Left hindlimb (tissue), 1 donor: ENCODE measurements around the gene LYSMD2.

Source experiments
- DNase-seq: peaks from one replicate; pipeline ENCODE4 v3.0.0-alpha.2; 2018

LYSMD2 gene

DNA sequence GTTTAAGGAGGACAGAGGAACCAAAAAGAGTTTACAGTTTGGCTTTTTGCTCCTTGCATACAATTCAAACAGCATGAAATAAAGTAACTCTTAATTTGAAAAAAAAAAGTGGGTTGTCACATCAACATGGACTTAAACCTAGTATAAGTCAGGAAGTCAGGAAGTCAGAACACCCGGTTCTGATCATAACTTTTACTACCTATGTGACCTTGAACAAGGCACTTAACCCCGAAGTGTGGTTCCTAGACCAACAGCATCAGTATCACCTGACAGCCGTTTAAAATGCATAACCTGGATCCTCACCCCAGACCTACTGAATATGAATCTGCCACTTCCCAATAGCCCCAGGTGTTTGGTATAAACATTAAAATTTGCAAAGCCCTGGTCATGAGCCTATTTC lies 18.7 kb downstream of the LYSMD2 start:
- DNase-seq: no peak

DNA sequence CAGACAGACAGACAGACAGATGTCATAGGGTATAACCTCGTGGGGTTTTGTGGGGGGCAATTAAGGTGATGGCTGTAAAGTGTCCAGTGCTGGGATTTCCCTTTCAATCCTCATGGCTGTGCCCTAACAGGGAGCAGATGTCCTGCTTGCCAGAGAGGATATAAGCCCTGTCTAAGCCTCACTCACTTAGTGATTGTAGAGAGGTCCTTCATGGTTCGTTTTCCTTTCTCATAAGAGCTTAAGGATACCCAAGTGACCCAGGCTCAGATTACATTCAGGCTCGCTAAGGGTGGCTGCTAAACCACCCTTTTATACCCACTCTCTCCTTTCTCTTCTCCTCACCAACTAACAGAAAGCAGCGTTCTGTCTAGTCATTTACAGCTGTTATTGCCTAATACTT lies 19.2 kb downstream of the LYSMD2 start:
- no peak for DNase-seq

DNA sequence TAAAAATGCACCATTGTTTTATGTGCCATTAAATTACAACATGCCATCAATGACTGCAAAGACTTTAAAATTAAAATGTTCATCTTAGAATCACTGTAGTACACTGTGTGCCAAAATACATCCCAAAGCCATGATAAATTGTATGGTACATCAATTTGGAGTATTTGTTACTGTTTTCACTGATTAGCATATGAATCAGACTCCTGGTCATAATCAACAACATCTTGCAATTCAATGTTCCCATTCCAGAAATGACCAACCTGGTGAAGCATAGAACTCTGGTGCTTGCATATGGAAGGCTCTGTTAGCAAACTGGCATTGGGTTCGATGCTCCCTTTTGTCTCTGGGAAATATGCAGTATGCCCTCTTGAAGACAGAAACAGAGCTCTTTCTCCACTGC lies 22.5 kb downstream of the LYSMD2 start:
- no peak for DNase-seq

GRCh38 chr15:51714162-51714561 lies 23.3 kb downstream of the LYSMD2 start:
- no peak for DNase-seq

DNA sequence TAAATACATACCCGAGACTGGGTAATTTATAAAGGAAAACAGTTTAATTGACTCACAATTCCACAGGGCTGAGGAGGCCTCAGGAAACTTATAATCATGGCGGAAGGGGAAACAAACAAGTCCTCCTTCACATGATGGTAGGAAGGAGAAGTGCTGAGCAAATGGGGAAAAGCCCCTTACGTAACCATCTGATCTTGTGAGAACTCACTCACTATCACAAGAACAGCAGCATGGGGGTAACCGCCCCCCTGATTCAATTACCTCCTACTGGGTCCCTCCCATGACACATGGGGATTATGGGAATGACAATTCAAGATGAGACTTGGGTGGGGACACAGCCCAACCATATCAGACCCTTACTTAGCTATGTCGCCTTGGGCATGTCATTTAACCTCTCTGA lies 28.4 kb downstream of the LYSMD2 start:
- no peak for DNase-seq

GRCh38 chr15:51708013-51708412 lies 29.4 kb downstream of the LYSMD2 start:
- DNase-seq: peak; percentile 46

DNA sequence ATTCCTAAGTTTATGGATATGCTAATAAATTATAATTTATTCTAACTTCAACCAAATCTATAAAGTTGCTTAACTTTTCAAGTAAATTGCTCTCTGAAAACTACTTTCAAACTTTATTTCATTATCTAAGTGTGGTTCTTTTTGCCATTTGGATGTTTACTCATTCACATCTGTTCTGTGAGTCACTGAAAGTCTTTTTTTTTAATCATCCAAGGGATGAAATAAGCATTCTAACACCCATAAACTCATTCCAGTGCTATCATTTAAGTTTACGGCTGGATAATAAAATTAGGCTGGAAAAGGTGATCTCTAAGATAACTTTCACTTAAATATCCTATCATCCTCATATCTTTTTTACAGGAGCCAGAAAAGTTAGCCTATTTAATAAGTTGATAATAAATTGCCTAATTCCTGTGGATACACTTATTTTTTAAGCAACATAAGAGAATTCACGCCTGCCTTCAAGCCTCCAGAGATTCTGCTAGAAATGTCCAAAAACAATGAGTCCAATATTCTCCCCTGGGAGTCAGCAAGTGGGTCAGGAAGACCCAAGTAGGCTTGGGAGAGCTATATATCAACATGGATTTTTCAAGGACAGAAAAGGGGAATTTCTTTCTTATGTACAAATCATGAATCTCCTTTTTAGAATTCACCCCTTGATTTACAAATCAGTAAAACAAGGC lies 30.4 kb downstream of the LYSMD2 start:
- no peak for DNase-seq

DNA sequence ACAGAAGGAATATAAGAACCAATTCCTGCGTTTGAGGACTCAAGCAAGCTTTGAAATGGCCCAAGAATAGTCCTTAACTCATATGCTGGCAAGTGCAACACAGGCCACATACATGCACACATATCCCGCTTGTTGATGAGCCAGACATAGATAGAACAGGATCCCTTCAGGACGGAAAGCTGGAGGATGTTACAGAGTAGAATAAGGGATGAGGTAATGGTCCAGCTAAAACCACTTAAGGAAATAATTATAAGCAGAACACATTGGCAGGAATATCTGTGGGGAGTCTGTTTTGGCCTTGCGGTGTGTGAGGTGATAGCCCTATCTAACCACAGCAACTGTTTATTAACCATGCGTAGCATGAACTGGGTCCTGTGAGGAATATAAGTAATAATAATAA lies 31.2 kb downstream of the LYSMD2 start:
- peak; percentile 43 for DNase-seq

DNA sequence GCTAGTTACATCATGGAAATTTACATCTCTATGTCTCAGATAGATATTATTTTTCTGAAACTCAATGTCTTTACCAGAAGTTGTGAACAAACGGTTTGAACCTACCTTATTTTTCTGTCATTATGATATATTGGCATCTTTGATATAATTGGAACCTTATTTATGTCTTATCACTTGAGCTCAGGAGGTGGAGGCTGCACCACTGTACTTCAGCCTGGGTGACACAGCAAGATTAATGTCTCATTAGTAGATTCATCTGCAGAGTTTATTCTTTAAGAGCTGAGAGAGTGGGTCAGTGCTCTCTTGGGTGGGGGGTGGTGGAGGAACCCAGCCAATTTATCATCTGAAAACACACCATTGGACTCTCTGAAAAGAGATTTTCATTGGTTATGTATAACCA lies 34.7 kb downstream of the LYSMD2 start:
- no peak for DNase-seq

- DNase-seq: no peak
These were observed 38.1 kb downstream of the LYSMD2 start for GRCh38 chr15:51699373-51699772.

- DNase-seq: no peak
These were observed 40.3 kb downstream of the LYSMD2 start for GRCh38 chr15:51697163-51697562.

DNA sequence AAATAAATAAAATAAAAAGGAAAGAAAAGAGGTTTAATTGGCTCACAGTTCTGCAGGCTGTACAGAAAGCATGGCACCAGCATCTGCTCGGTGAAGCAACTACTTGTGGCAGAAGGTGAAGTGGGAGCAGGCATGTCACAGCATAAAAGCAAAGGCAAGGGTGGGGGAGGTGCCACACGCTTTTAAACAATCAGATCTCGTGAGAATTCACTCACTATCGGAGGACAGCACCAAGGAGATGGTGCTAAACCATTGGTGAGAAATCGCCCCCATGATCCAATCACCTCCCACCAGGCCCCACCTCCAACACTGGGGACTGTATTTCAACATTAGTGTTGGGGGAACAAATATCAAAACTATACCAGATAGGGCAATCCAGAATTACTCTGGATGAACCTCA lies 40.9 kb downstream of the LYSMD2 start:
- no peak for DNase-seq

DNA sequence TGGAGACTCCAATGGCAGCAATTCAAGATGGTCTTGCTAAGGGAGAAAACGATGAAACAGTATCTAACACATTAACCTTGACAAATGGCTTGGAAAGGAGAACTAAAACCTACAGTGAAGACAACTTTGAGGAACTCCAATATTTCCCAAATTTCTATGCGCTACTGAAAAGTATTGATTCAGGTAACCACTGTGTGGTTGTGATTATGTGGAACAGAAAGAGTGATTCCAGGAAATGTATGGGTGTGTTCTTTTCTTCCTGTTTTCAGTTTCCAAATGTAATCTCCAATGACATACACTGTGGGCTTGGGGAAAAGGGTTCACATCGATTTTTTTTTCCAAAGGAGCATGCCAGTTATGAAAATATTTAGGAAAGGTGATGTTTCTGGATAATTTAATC lies 45.3 kb downstream of the LYSMD2 start:
- no peak for DNase-seq

GRCh38 chr15:51688863-51689262 lies 48.6 kb downstream of the LYSMD2 start:
- DNase-seq: no peak

DNA sequence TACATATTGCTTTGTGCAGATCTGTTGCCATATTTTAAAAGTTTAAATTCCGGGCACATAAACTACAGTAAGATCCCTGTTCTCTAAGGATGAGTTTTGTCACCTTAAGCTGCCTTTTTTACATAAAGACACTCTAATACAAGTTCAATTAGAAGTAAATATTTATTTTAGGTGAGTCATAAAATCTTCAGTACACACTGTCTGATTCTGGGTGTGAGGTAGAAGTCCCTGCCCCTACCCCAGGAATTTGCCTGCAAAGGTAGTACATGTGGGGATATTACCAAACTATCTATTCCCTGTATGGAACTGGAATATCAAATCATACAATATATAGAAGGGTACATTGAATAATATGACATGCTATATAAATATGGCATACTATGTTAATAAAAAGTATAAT lies 49.9 kb downstream of the LYSMD2 start:
- no peak for DNase-seq

DNA sequence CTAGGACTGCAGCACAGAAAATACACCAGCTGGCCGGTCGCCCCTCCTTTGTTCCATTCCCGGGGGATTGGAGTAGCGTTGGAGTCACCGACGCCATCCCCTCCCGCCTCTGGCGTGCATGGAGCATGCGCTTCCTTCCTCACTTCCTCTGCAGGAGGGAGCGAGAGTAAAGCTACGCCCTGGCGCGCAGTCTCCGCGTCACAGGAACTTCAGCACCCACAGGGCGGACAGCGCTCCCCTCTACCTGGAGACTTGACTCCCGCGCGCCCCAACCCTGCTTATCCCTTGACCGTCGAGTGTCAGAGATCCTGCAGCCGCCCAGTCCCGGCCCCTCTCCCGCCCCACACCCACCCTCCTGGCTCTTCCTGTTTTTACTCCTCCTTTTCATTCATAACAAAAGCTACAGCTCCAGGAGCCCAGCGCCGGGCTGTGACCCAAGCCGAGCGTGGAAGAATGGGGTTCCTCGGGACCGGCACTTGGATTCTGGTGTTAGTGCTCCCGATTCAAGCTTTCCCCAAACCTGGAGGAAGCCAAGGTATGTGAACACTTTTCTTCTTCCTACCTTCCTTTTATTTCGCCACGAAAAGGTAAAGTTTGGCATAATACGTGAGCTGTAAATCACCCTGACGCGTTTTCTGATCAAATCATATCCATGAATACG lies 56.0 kb downstream of the LYSMD2 start, which contains the start of gene SCG3:
Gene SCG3, plus strand, starts transcription at position 201 of the 661 bp plus-strand sequence. Its CDS starts 253 bp downstream, at position 454.
- peak; percentile 75 for DNase-seq

GRCh38 chr15:51680321-51680720 lies 57.1 kb downstream of the LYSMD2 start:
- no peak for DNase-seq

- DNase-seq: no peak
These were observed 59.4 kb downstream of the LYSMD2 start for GRCh38 chr15:51678096-51678495.

- no peak for DNase-seq
These were observed 60.0 kb downstream of the LYSMD2 start for GRCh38 chr15:51677452-51677851.

- no peak for DNase-seq
These were observed 60.4 kb downstream of the LYSMD2 start for GRCh38 chr15:51677021-51677420.

DNA sequence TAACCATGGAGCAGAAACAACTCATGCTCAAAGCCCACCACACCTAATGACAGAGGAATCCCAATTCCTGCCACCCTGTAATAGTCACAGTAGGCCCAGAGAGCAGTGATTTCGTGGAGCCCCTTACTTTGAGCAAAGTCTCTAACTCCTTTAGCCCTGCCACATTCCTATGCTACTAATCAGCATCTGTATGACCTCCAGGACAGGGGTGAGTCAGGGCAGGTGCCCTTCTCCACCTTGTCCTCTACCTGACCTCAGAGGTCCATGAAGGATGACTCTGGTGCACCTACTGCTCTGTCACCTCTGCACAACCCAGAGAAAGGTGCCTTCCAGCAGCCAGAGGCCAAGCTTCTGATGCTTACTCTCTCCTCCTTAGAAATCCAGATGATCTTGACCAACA lies 62.2 kb downstream of the LYSMD2 start:
- DNase-seq: no peak
